Measurements from ENCODE around the gene PIK3C2G. TPM values are rescaled to one million over a fixed set of nuclear protein-coding genes. Genes with fewer than 3 reads are reported as not detected.
"Not testable (repeated sequence)": the region's sequence is repeated elsewhere in the genome, so short reads cannot be mapped to it uniquely, and the experiment has no call there.

PIK3C2G gene
- polyA plus RNA-seq, 4 donors = 3.4 to 5.1 (median 4.7) TPM

DNA sequence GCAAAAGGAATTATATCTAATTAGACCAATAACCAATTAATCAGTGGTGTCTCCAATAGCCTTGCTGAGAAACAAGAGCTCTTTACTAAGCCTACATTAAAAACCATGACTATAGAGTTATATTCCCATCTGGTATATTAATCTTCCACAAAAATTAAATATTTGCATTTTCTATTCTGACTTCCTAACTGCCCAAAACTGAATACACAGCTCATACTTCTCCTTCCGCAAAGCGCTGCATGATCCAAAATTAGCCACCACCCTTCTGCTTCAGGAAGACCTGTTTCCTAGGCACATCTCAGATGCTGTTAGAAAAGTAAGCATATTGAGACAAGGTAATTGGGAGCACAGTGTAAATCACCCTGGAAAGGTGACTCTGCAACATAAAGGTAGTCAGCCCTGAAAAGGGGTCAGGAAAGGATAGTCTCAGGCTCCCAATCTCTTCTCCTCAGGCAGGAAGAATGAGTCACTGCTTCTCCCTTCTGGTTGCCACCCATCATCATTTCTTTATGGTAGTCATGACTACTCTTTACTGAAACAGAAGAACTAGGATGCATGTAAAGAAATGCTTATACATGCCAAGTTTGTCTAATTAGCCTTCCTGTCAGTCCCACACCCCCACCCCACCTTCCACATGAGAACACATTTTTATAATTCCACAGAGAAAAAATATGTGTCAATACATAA, 422.2 kb downstream of the PIK3C2G start:
- DNase-seq (ENCODE audit: low read depth in 4 of 4, low spot score in 2 of 4) = no peak

DNA sequence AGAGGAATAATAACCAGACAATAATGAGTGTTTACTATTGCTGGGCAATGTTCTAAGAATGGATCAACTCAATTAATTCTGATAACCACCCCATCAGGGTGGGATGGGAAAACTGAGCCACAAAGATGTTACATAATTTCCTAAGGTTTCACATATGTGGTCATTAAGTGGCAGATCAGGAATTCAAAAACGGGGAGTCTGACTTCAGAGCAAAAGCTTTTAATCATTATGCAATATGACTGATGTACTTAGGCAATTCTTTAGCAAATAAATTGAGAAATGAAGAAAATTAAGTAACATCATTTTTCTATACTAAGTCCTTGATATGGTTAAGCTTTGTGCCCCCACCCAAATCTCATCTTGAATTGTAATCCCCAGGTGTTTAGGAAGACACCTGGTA, 423.1 kb downstream of the PIK3C2G start:
- DNase-seq (ENCODE audit: low read depth in 4 of 4, low spot score in 2 of 4) = no peak

DNA sequence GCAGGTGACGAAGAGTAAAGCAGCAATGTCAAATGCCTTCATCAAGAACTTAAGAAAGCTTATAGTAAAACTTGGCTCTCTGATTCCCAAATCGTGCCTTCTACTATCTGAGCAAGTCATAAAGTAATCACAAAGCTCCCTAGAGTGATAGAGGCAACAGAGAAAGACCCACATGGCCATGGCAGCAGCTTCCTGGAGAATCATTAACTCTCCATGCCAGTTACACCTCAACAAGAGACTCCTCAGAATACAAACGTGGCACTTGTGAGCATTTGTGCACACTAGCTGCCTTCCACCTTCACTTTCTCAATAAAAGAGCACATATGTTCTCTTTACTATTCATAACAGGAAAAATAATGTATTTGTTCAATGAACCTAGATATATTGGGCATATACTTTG, 428.5 kb downstream of the PIK3C2G start:
- no peak for DNase-seq (ENCODE audit: low read depth in 4 of 4, low spot score in 2 of 4)

DNA sequence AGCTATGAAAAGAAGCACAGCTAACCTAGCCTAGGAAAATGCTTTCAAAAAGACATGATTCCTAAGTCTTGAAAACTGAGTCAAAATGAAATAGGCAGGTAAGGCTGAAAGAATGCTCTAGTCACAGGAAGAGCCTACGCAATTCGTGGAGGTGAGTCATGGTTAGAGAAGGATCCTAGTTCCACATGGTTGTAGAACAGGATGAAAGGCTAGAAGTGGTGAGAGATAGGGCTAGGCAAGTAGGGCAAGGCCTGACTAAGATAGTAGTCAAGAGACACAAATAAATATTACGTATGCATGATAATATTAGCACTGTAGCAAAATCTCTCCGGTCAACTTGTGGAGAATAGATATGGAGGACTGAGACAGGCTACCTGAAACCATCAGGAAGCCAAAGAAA, 429.3 kb downstream of the PIK3C2G start:
- no peak for DNase-seq (ENCODE audit: low read depth in 4 of 4, low spot score in 2 of 4)

DNA sequence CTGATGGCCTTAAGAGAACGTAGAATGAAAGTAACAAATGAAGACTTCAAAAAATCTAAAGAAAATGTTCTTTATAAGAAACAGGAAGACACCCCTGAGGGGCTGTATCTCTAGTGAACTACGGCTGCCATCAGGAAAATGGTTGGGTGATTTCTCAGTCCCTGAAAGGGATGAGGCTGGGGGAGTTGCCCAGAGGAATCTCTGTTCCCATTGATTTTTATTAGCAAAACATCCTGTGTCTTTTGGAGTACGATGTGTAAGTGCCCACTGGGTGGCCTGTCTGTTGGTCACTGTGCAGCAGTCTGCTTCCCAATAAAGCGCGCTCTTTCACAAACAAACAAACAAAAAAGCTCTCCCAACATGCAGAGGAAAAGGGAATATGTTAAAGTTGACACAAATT, 432.7 kb downstream of the PIK3C2G start:
- not testable (repeated sequence) for DNase-seq (ENCODE audit: low read depth in 4 of 4, low spot score in 2 of 4)

DNA sequence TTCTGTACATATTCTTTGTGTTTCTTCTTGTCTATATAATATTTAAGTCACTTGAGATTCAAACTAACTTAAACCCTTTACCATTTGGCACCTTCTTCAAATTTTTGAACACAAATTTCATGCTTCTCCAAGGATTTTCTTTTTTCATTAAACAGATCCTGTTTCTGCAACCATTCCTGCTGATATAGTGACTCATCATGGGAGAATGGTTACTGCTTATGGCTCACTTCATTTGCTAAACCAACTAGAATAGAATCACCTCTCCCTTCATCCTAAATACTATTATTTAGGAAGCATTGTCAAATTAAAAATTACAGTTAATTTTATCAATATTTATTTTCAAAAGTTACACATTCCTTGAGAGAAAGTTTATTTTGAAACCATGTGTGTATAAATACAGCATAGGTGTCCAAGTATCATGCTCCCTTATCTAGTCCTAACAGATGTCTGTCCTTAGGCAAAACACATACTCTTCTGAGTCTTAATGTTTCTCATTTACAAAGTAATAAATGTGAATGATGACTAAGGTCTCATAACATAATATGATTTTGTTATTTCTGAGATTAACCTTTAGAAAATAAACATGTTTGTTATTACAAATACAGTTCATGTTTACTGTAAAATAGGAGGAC, 435.8 kb downstream of the PIK3C2G start:
- DNase-seq (ENCODE audit: low read depth in 4 of 4, low spot score in 2 of 4) = no peak

Other genes starting within 250 kb of the PIK3C2G start
- gene RERGL, start 171.3 kb upstream of the PIK3C2G start, polyA plus RNA-seq (ENCODE audit: insufficient read length in 4 of 4) = 10 to 100 TPM in 1 of 4 donors, 1 to 10 TPM in 3; 5.8 to 11.3 (median 8.1) TPM